ACHN (cell line): Measurements from ENCODE around the gene ATP2B1.
"Not testable (repeated sequence)": the region's sequence is repeated elsewhere in the genome, so short reads cannot be mapped to it uniquely, and the experiment has no call there.

Source experiments
- DNase-seq: peaks from one replicate; pipeline ENCODE4 v3.0.0-alpha.2; 2015
- in situ Hi-C: cut with HindIII; loops from 2 replicates; pipeline ENCODE4 v1.10.0; 2017; ENCODE audit warnings: low sequenced_read_pairs, low pct_ligation_motif_present, low pct_unique_long_range_greater_than_20kb

ATP2B1 gene

DNA sequence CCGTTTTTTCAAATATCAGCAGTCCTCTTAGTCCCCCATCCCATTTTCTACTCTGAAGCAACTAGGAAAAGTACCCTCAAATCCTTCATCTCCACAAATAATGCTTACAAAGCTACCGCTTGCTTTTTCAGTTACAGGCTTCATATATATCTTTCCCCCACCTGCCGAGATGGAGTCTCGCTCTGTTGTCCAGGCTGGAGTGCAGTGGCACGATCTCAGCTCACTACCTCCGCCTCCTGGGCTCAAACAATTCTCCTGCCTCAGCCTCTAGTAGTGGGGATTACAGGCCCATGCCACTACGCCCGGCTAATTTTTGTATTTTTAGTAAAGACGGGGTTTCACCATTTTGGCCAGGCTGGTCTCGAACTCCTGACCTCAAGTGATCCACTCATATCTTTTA, 10.9 kb downstream of the ATP2B1 start:
- DNase-seq, in situ Hi-C loops: not testable (repeated sequence)

GRCh38 chr12:89697296-89697695, 11.3 kb downstream of the ATP2B1 start:
- in situ Hi-C loops = no loop called here
- DNase-seq = no peak

DNA sequence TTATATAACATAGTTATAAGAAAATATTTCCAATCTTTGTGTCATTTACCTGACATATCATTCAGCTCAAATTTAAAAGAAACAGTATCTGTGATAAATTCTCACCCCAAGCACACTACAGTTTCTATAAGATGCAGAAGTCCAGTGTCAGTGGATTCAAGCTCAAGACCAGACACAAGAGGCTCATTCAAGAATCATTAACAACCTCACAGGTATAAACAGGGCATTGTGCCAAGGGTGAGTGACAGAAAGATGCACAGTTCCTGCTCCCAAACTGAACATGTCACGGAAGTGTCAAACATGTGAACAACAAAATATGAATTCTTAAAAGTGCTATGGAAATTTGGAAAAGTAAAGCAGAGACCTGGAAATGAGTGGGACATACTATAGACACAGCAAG, 12.8 kb downstream of the ATP2B1 start:
- DNase-seq = no peak

GRCh38 chr12:89695100-89695499, 13.5 kb downstream of the ATP2B1 start:
- DNase-seq = peak; percentile 50
- in situ Hi-C loops = no loop called here

More for the DNA sequence above, 12.8 kb downstream of the ATP2B1 start:
- in situ Hi-C loops = no loop called here

DNA sequence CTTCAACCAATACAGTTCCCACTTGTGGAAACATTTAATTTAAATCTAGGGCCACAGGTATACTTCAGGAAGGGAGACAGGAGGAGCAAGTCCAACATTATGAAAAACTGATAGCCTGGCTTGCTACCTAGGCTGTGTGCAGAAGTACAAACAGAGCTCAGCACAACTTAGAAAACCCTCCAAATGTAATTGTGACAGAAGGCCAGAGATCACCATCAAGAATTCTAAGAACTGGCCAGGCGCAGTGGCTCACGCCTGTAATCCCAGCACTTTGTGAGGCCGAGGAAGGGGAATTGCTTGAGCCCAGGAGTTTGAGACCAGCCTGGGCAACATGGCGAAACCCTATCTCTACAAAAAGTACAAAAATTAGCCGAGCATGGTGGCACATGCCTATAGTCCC, 14.1 kb downstream of the ATP2B1 start:
- in situ Hi-C loops = no loop called here
- no peak for DNase-seq

DNA sequence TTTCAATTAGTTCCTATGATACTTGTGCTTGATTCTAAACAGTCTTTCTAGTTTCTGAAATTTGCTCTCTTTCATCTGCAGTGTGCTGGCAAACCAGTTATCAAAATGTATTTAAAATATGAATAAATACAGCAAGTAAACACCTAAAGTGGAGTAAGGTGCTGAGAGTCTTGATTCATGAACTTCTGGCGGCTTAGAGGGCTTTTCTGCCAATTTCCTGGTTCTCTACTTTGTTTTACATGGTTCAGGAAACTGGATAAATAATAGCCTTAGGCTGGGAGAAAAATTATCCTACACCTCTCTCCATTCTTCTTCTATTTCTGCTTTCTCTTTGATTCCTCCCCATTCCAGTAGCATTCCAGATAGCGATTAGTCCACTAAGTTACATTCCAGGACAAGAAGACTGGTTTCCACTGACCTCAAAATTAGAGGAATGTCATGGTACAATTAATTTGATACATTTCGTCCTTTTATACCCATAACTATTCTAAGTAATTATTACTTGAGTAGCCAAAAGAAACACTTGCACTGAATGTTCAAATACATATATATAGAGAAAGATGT, 14.9 kb downstream of the ATP2B1 start:
- no peak for DNase-seq
- in situ Hi-C loops = no loop called here

- no peak for DNase-seq
- in situ Hi-C loops = no loop called here
These were observed 16.2 kb downstream of the ATP2B1 start for GRCh38 chr12:89692439-89692838.

DNA sequence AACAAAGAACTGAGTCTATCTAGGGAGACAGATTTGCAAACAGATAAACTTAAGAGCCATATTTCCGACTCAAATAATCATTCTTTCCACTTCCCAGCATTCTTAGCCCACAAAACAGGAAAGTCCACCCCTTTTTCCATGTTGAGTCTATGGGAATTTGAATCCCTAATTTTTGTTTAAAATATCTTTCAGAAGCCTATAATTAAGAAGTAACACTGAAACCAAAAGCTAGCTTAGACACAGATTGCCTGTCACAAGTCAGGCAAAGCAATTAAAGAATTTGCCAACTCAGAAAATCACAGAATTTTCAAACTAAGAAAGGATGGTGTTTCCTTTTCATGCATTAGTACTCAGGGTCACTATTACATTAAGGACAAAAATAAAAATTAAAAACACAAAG, 17.0 kb downstream of the ATP2B1 start:
- in situ Hi-C loops = no loop called here
- DNase-seq = no peak

GRCh38 chr12:89690925-89691324, 17.7 kb downstream of the ATP2B1 start:
- in situ Hi-C loops = no loop called here
- no peak for DNase-seq

GRCh38 chr12:89689306-89689705, 19.3 kb downstream of the ATP2B1 start:
- in situ Hi-C loops = no loop called here
- no peak for DNase-seq

DNA sequence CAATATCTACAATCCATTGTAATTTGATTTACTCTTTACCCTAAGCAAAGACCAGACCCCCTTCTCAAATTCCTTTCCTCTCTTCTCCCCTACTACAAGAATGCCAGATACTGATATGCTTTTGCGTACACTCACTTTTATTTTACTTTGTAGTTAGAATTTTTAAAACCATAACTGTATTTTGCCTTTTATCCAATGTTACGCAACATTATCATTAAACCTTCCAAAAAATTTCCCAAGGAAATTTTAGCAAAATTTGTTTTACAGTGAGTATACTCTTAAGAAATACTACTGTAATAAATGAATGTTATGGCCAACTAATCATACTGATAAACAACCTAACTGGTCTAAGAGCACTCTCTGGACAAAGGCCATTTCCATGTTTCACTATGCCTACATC, 22.3 kb downstream of the ATP2B1 start:
- no peak for DNase-seq
- in situ Hi-C loops = no loop called here

DNA sequence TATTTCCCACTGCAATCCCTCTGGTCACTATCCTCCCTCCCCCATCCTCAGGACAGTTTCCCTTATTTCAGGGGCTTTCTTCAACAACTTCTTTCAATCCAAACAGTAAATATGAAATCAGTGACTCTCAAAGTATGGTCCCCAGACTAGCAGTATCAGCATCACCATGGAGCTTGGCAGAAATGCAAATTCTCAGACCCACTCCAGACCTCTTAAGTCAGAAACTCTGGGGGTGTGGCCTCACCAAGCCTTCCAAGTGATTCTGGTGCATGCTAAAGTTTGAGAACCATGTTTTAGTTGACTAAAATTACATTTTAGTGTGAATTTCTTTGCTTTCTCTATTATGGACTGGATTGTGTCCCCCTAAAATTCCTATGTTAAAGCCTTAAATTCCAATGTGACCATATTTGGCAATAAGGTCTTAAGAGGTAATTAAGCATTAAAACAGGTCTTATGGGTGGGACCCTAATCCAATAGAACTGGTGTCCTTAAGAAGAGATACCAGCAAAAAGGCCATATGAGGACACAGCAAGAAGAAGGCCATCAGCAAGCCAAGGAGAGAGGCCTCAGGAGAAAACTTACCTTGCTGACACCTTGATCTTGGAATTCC, 23.2 kb downstream of the ATP2B1 start:
- no peak for DNase-seq
- in situ Hi-C loops = no loop called here

DNA sequence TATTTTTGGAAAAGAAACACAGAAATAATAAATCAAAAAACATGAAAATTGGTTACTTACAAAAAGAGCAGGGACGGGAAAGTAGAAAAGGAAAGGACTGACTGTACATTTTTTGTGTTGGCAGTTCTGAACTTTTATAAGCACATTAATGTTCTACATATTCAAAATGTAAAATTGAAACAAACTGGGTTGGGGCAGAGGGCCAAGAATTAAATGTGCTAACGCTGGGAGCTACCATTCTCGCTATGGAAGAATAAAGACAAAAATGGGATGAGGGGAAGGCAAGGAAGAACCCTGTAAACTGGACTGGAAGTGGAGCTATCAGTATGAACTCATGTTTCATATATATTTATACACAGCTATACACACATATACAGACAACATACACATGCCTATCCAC, 24.5 kb downstream of the ATP2B1 start:
- in situ Hi-C loops = no loop called here
- no peak for DNase-seq

DNA sequence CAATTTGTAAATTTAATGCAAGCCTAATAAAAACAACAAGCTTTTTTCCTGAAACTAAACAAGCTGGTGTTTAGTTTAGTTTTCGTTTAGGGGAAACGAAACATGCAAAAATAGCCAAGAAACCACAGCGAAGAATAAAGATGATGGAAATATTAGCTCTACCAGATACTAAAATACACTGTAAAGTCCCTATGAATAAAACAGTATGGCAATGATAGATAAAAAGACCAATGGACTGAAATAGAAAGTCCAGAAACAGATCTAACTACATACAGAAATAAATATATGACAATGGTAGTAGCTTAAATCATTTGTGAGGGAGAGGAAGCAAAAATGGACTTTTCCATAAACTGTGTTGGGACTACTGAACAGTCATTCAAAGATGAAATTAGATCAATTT, 26.4 kb downstream of the ATP2B1 start:
- no peak for DNase-seq
- in situ Hi-C loops = no loop called here

- DNase-seq = no peak
- in situ Hi-C loops = no loop called here
These were observed 28.2 kb downstream of the ATP2B1 start for GRCh38 chr12:89680409-89680808.

GRCh38 chr12:89679631-89680030, 29.0 kb downstream of the ATP2B1 start:
- DNase-seq = no peak
- in situ Hi-C loops = no loop called here

GRCh38 chr12:89678225-89678624, 30.4 kb downstream of the ATP2B1 start:
- DNase-seq = no peak
- in situ Hi-C loops = no loop called here

DNA sequence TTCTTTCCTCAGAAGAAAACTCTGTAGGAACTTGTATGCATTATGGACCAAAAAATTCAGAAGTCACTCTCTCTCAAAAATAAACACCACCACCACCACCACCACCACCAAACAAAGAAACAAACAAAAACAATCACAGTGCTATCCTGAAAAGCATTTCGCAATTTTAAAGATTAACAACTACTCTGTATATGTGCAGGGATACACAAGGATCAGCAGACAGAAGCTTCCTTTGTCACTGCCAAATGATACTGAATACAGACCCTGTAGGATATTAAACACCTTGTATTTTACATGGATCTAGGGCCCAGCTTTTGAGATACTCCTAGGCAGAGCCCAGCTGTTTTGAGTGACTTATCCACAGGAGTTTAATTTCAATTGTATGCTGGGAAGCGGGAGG, 31.7 kb downstream of the ATP2B1 start:
- in situ Hi-C loops = no loop called here
- no peak for DNase-seq

DNA sequence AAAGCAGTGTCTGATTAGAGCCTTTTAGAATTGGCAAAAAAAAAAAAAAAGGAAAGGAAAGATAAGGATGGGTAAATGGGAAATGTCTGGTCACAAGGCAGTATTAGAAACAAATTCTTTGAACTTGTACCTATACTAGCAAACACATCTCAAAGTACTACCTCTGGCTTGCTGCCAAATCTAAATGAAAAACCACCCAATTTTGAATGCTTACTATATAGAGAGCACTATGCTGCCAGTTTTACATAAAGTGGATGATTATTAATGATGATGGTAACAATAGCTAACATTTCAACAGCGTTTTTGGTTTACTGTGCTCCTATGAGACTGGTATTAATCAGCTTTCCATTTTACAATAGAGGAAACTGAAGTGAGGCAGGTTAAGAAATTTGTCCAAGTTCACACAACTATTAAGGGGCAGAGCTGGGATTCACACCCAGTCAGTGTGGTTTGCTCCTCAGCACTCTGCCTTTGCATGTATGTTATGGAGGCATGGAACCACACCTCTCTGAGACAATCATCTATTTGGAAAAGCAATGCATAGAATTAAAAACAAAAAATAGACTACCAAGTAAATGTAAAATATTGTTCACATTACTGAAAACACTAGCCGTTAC, 34.2 kb downstream of the ATP2B1 start:
- in situ Hi-C loops = no loop called here
- no peak for DNase-seq

DNA sequence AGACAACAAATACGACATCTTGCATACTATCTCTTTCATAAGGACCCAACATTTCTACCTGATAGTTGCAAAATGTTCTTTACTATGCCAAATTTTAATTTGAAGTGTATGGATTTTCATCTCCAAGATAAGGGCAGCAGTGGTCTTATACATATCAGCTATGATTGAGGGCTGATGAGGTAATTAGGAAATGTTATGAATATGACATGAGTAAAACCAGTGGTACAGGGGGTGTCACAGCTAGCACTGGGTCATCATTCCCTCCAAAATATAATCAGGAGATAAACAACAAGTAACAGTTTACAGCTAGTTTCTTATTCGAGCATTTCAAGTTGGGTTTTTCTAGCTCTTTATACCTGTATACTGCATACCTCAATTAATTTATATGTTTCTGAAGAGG, 35.0 kb downstream of the ATP2B1 start:
- in situ Hi-C loops = no loop called here
- no peak for DNase-seq
